NOMO-1 (cell line): Measurements from ENCODE around the gene USP3.

Source experiments
- DNase-seq, 2 experiments: peaks; one replicate each; lab custom pipeline; 2025; ENCODE audit not compliant: unreplicated experiment in 2 of 2; lab: John Stamatoyannopoulos, UW

Gene USP3

GRCh38 chr15:63535689-63536088, 31.3 kb downstream of the USP3 start:
- DNase-seq = no peak

- DNase-seq = no peak
Observed at GRCh38 chr15:63538876-63539275, 34.5 kb downstream of the USP3 start.

GRCh38 chr15:63539521-63539920, 35.1 kb downstream of the USP3 start:
- no peak for DNase-seq

DNA sequence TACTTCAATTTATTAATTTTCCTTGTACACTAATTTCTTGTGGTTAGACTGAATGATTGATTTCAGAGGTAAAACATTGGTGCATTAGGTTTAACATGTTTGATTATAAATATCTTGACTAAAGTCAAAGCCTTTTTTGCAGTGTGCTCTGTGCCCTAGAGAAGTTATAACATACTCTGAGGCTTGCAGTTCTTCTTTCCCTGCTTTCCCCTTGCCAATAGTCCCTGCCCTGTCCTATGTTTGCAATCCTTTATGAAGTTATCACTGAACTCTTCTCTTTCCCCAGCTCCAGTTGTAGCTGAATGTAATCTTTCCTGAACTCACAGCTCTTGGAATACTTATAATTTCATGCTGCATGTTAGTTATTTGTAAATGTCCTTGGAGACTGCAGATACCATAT, 35.6 kb downstream of the USP3 start:
- no peak for DNase-seq

DNA sequence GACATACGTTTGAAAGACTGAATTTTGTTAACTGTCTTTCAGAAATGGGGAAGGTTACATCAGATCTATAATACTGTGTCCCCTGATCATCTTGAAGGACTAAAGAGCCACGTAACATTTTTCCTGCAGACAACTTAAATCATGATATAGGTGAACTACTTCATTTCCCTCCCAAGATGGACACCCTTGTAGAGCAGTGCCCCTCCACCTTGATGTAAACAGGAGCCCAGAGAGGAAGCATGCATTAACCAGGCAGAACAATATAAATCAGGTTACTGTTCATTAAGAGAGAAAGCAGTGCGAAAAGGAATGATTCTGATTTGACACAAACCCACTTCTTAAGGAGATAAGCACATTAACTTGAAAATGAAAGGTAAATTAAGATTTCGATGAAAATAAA, 36.1 kb downstream of the USP3 start:
- DNase-seq = no peak

GRCh38 chr15:63544258-63545026, 40.0 kb downstream of the USP3 start:
- peak; percentile 92 to 97 for DNase-seq

- no peak for DNase-seq
Observed at GRCh38 chr15:63545520-63545919, 41.1 kb downstream of the USP3 start.

DNA sequence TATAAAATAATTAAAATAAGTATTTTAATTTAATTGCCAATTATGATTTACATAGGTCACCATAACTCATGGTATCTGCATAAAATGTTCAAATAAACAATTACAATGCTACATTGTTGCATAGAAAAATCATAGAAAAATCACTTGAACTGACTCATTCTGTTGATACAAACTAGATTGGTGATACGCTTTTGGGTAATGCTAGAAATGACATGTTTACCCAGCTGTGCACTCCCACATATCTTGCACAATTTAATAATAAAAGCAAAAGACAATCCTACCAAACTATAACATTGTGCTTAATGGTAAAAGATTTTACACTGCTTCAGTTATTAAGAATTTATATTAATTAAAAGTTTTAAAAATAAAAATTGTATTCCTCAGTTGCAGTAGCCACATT, 47.0 kb downstream of the USP3 start:
- DNase-seq = no peak

- peak in 1 of 2 experiments; percentile 36 for DNase-seq
Observed at GRCh38 chr15:63553388-63553791, 49.0 kb downstream of the USP3 start.

- no peak for DNase-seq
Observed at GRCh38 chr15:63554337-63554927, 50.0 kb downstream of the USP3 start.

GRCh38 chr15:63555507-63555906, 51.1 kb downstream of the USP3 start:
- DNase-seq = no peak

GRCh38 chr15:63556246-63556645, 51.9 kb downstream of the USP3 start:
- DNase-seq = no peak

DNA sequence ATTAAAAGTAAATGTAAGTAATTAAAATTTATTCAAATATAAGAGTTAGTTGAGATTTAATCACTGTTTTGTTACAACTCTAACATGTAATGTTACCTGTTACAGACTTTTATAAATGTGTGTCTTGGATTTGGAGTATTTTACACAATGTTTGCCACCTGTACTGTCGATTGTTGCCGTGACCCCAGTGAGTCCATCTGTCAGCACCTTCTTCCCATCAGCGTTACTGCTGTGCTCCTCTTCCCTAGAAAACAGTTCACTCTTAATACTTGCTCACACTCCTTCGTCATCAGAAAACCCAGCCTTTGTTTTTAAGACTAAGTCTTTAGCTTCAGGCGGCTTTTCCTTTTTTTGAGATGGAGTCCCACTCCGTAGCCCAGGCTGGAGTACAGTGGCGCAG, 52.3 kb downstream of the USP3 start:
- no peak for DNase-seq

DNA sequence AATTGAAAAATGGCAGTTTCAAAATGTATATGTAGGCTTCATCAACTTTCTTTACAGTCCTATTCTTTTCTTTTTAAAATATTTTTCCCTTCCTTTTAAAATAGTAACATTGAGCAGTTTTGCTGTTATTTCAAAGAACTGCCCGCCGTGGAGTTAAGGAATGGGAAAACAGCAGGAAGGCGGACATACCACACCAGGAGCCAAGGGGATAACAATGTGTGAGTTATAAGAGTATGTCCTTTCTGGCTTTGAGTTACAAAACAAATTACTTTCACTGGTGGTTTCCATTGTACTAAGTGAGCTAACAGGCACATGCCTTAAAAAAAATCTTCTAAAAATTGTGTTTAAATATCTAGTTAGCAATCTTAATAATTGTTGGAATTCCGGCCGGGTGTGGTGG, 55.4 kb downstream of the USP3 start:
- no peak for DNase-seq

GRCh38 chr15:63560741-63561448, 56.5 kb downstream of the USP3 start:
- no peak for DNase-seq

DNA sequence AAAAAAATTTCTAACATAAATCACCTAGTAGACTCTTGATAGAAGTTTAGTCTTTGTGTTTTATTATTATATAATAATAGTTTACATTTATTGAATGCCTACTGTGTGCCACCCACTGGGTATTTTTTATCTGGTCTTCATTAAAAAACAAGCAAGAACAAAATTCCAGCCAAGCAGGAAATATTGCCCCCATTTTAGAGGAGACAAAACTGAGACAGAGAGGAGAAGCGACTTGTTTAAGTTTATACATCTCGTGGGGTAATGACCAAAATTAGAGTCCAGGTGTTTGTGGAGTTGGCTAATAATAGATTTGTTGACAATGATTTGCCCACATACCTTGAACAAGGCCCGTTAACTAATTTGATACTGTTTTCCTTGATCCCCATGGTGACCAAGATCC, 59.7 kb downstream of the USP3 start:
- DNase-seq = no peak

GRCh38 chr15:63565536-63566186, 61.3 kb downstream of the USP3 start:
- DNase-seq = no peak

GRCh38 chr15:63572749-63573464, 68.5 kb downstream of the USP3 start:
- DNase-seq = no peak

- DNase-seq = no peak
Observed at GRCh38 chr15:63573533-63573932, 69.1 kb downstream of the USP3 start.

- DNase-seq = no peak
Observed at GRCh38 chr15:63575312-63575711, 70.9 kb downstream of the USP3 start.

DNA sequence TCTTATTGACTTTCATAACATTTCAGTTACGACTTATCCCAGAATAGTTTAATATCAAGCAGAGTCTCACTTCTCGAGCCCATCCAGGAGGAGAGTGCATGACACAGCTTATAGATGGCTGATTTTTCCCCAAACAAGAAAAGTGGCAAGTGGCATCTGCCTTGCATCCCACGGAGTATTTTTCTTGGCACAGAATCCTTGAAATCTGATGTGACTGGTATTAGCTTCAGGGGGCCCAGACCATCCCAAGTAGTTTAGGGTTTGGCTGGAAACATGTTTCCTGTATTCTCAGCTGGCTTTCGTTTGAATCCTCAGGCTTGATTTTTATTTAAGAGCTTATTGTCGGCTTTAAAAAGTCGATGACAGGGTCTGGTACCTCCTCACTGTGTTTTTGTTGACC, 72.0 kb downstream of the USP3 start:
- no peak for DNase-seq
